NK-92 (cell line): ENCODE measurements around the gene CDCP2.

Experiments
- DNase-seq: peaks from one replicate; lab custom pipeline; 2025; ENCODE audit not compliant: unreplicated experiment; lab: John Stamatoyannopoulos, UW

CDCP2 gene

GRCh38 chr1:54137534-54138061, 15.2 kb downstream of the CDCP2 start:
- DNase-seq: no peak

GRCh38 chr1:54136963-54137533, 15.8 kb downstream of the CDCP2 start:
- no peak for DNase-seq

GRCh38 chr1:54136269-54136896, 16.4 kb downstream of the CDCP2 start:
- DNase-seq: no peak

- DNase-seq: no peak
Observed at GRCh38 chr1:54135436-54136120, 17.2 kb downstream of the CDCP2 start.

- no peak for DNase-seq
Observed at GRCh38 chr1:54134295-54134694, 18.5 kb downstream of the CDCP2 start.

GRCh38 chr1:54132495-54132894, 20.3 kb downstream of the CDCP2 start:
- no peak for DNase-seq

- no peak for DNase-seq
Observed at GRCh38 chr1:54131419-54131818, 21.4 kb downstream of the CDCP2 start.

GRCh38 chr1:54129858-54130257, 22.9 kb downstream of the CDCP2 start:
- DNase-seq: no peak

- no peak for DNase-seq
Observed at GRCh38 chr1:54127594-54128300, 25.1 kb downstream of the CDCP2 start.

GRCh38 chr1:54126271-54126815, 26.5 kb downstream of the CDCP2 start:
- no peak for DNase-seq

- no peak for DNase-seq
Observed at GRCh38 chr1:54125386-54126070, 27.3 kb downstream of the CDCP2 start.

- DNase-seq: no peak
Observed at GRCh38 chr1:54124906-54125305, 27.9 kb downstream of the CDCP2 start.

GRCh38 chr1:54124472-54124871, 28.3 kb downstream of the CDCP2 start:
- no peak for DNase-seq

GRCh38 chr1:54122992-54123391, 29.8 kb downstream of the CDCP2 start:
- no peak for DNase-seq

- no peak for DNase-seq
Observed at GRCh38 chr1:54122135-54122751, 30.6 kb downstream of the CDCP2 start.

- no peak for DNase-seq
Observed at GRCh38 chr1:54121482-54122134, 31.2 kb downstream of the CDCP2 start.

- no peak for DNase-seq
Observed at GRCh38 chr1:54120698-54121481, 31.9 kb downstream of the CDCP2 start.

GRCh38 chr1:54120018-54120697, 32.6 kb downstream of the CDCP2 start:
- no peak for DNase-seq
